Measurements from ENCODE around the gene OR2G3.

- no peak for TF ChIP-seq POLR2A (IDR thresholded peaks at IDR 0.05)
- no peak for TF ChIP-seq CTCF (IDR thresholded peaks at IDR 0.05)
- no peak for TF ChIP-seq EP300 (IDR thresholded peaks at IDR 0.05)
- no peak for TF ChIP-seq POLR2AphosphoS5 (IDR thresholded peaks at IDR 0.05)
Measured at GRCh38 chr1:247627951-247628350, 22.6 kb downstream of the OR2G3 start.
